Vagina (tissue), 2 donors: ENCODE data around the gene NFASC.

ENCODE experiments used
- POLR2A ChIP-seq, 2 donors: fragments of 450-650 bp; IDR thresholded peaks; one replicate each; pipeline ENCODE4 v1.6.1; 2017; ENCODE audit warnings: antibody characterized with exemption in 2 of 2, mild to moderate bottlenecking in 2 of 2, moderate library complexity in 2 of 2
- POLR2AphosphoS5 ChIP-seq, 2 donors: sonication (generic); formaldehyde crosslinking; IDR thresholded peaks; one replicate each; pipeline ENCODE4 v1.9.0; 2017; ENCODE audit warnings: antibody characterized with exemption in 2 of 2, mild to moderate bottlenecking in 2 of 2, low read depth in 1 of 2; ENCODE audit not compliant: insufficient read depth in 1 of 2

DNA sequence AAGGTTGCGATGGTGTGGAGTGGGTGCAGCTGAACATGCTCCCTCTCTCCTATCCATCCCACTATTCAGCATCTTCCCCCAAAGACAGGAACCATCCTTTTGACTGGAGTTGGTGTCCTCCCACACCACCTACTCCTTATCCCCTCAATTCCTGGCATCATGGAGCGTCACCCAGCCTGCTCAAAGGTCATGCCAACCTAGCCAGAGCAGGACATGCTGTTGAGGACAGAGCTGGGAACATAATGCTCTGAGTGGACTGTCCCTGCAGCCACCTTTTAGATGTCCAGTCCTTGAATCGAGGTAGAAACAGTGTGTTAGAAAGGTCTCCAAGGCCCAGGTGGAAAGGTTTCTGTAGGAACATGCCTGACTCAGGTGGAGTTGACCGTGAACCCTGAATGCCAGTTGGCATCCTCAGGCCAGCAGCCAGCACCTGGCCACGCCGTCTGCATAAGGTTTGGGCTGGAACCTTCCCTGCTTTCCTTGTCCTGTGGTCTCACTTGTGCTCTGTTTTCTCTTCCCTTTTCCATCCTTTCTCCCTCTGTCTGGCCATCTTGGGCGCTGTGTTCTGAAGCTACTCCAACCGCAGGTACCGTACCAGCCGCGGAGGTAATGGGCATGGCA lies 120.2 kb downstream of the NFASC start:
- TF ChIP-seq POLR2AphosphoS5 (IDR thresholded peaks at IDR 0.05; ENCODE audit: insufficient read depth in 1 of 2, low read depth in 1 of 2) (no peak), POLR2A (IDR thresholded peaks at IDR 0.05) (no peak)
